ENCODE data around the gene GLIPR1L1. TPM values are rescaled to one million over a fixed set of nuclear protein-coding genes. Genes with fewer than 3 reads are reported as not detected.

The GLIPR1L1 gene
- total RNA-seq, 1 experiment from 2014 or later, result not detected

- TF ChIP-seq USF2 (CRISPR knock-in tag; IDR thresholded peaks at IDR 0.05), result 0 out of 2 replicates have a peak, but pooled peaks have one; percentile 25
- TF ChIP-seq ZNF317 (CRISPR knock-in tag; IDR thresholded peaks at IDR 0.05; ENCODE audit: borderline replicate concordance, low read depth), result no peak
- TF ChIP-seq ETV6 (CRISPR knock-in tag; IDR thresholded peaks at IDR 0.05), result peak; percentile 65; the same call in 1 of the 2 replicates
- 0 out of 2 replicates have a peak, but pooled peaks have one; percentile 38 for TF ChIP-seq FOXK1 (CRISPR knock-in tag; IDR thresholded peaks at IDR 0.05)
- no peak for TF ChIP-seq NR1H2 (CRISPR knock-in tag; IDR thresholded peaks at IDR 0.05)
- TF ChIP-seq ATF6 (CRISPR knock-in tag; IDR thresholded peaks at IDR 0.05), result no peak
- TF ChIP-seq ARID4B (CRISPR knock-in tag; IDR thresholded peaks at IDR 0.05; ENCODE audit: borderline replicate concordance), result no peak
- TF ChIP-seq HMGXB4 (CRISPR knock-in tag; IDR thresholded peaks at IDR 0.05), result peak; percentile 64; the same call in 1 of the 2 replicates
- peak; percentile 41; the same call in 1 of the 2 replicates for TF ChIP-seq SP1 (CRISPR knock-in tag; conservative IDR thresholded peaks at IDR 0.05)
These were observed 56.5 kb downstream of the GLIPR1L1 start, which contains the start of gene GLIPR1L2 (continued) for GRCh38 chr12:75390899-75391538.

- peaks cover 6% of the 10 kb centered on the region for H3K9me3 Mint-ChIP-seq
- no peaks in the 10 kb centered on the region; the same call in 1 of the 2 replicates for H3K36me3 Mint-ChIP-seq
- ChIA-PET POLR2A (no interaction called here), CTCF (interaction anchor here (1.1 kb wide), 1 partner anchor 13 kb away, joined by 3 read pairs; the partner anchor contains the start of gene GLIPR1L2)
- no peak overlapping the region for H3K27ac Mint-ChIP-seq
- H3K4me1 Mint-ChIP-seq, result peaks cover 9% of the 10 kb centered on the region
- no peaks in the 10 kb centered on the region for H3K27me3 Mint-ChIP-seq (ENCODE audit: low read depth)
- no peak overlapping the region for H3K4me3 Mint-ChIP-seq
- DNase-seq (ENCODE audit: low spot score) (no peak), ATAC-seq (no peak)
- TF ChIP-seq EMX1 (CRISPR knock-in tag; IDR thresholded peaks at IDR 0.05) (no peak), ZNF317 (CRISPR knock-in tag; IDR thresholded peaks at IDR 0.05; ENCODE audit: borderline replicate concordance, low read depth) (no peak), IRF2 (CRISPR knock-in tag; IDR thresholded peaks at IDR 0.05; ENCODE audit: borderline replicate concordance, low read depth) (no peak), HMGA2 (CRISPR knock-in tag; IDR thresholded peaks at IDR 0.05) (no peak), MXD4 (CRISPR knock-in tag; IDR thresholded peaks at IDR 0.05; ENCODE audit: borderline replicate concordance) (no peak), GRHL2 (CRISPR knock-in tag; IDR thresholded peaks at IDR 0.05; ENCODE audit: insufficient replicate concordance, severe bottlenecking) (no peak)
These were observed 69.8 kb downstream of the GLIPR1L1 start for GRCh38 chr12:75404231-75404630.
